Endothelial cell of umbilical vein (primary cell): Measurements from ENCODE around the gene SIPA1. TPM values are rescaled to one million over a fixed set of nuclear protein-coding genes. Genes with fewer than 3 reads are reported as not detected.

Experiments
- BruUV-seq: library from RNA; stranded (reverse); fragments of 400-500 nt; replicated peaks from 2 replicates; lab custom pipeline; 2021; lab: Mats Ljungman, UMichigan
- CTCF ChIA-PET: fragments of 300-600, 350-600 bp; sonication (Branson Sonifier 250); formaldehyde crosslinking; loops from one replicate; lab custom pipeline; 2021; ENCODE audit warnings: antibody characterized with exemption, inconsistent platforms; lab: Charles Lee
- POLR2A ChIA-PET: fragments of 300-600, 350-600 bp; sonication (Branson Sonifier 250); formaldehyde crosslinking; loops from one replicate; lab custom pipeline; 2021; ENCODE audit warnings: antibody characterized with exemption, inconsistent platforms; lab: Charles Lee
- DNase-seq: peaks from one replicate; pipeline ENCODE4 v3.0.0-alpha.2; 2011; ENCODE audit warnings: low read depth, low spot score
- FAIRE-seq: peaks from 2 replicates; lab custom pipeline; 2011; peaks lifted over from hg19 to GRCh38; lab: Jason Lieb, UNC
- H2AFZ ChIP-seq: 2 replicates; pipeline ENCODE4 v1.6.0; 2012; ENCODE audit warnings: low read depth, low read length, control low read depth, inconsistent platforms
- H3K27ac ChIP-seq: 2 replicates; pipeline ENCODE4 v1.5.1; 2011; ENCODE audit warnings: low read depth, mild to moderate bottlenecking, control low read depth, low read length, moderate library complexity; ENCODE audit not compliant: insufficient read depth
- H3K27me3 ChIP-seq, 2 experiments: 2 replicates each; pipeline versions ENCODE4 v1.6.0 to v1.6.1; 2011; ENCODE audit warnings: low read length in 2 of 2, mixed read lengths in 1 of 2; ENCODE audit not compliant: control insufficient read depth in 2 of 2, insufficient read depth in 2 of 2
- H3K36me3 ChIP-seq, 2 experiments: 2 replicates in 1 of 2; 3 replicates in 1 of 2; pipeline ENCODE4 v1.5.1; 2011; ENCODE audit warnings: low read length in 2 of 2, mild to moderate bottlenecking in 1 of 2, moderate library complexity in 1 of 2; ENCODE audit not compliant: control insufficient read depth in 2 of 2, insufficient read depth in 2 of 2; ENCODE audit errors: extremely low read depth in 1 of 2
- H3K4me1 ChIP-seq: 3 replicates; pipeline ENCODE4 v1.5.1; 2011; ENCODE audit warnings: mild to moderate bottlenecking, low read length; ENCODE audit not compliant: control insufficient read depth, insufficient read depth; ENCODE audit errors: extremely low read depth
- H3K4me2 ChIP-seq: 2 replicates; pipeline ENCODE4 v1.6.1; 2011; ENCODE audit warnings: low read length, control low read depth, mixed read lengths; ENCODE audit not compliant: insufficient read depth
- H3K4me3 ChIP-seq, 3 experiments: fragments of 200-600 bp in 1 of 3; sonication (generic), shearing (Covaris generic) in 1 of 3; replicated peaks in 1 of 3; 2 replicates each; pipeline ENCODE4 v1.5.1; 2011 to 2016; ENCODE audit warnings: control low read depth in 3 of 3, low read length in 3 of 3, mild to moderate bottlenecking in 2 of 3, inconsistent platforms in 1 of 3, low read depth in 1 of 3, moderate library complexity in 1 of 3; ENCODE audit not compliant: insufficient read depth in 1 of 3
- H3K79me2 ChIP-seq: 2 replicates; pipeline ENCODE4 v1.6.0; 2012; ENCODE audit warnings: low read length, inconsistent platforms; ENCODE audit not compliant: control insufficient read depth, insufficient read depth
- H3K9ac ChIP-seq: replicated peaks from 2 replicates; pipeline ENCODE3; 2011; ENCODE audit warnings: low read length, control low read depth; ENCODE audit not compliant: insufficient read depth; ENCODE audit errors: extremely low read depth
- H3K9me1 ChIP-seq: replicated peaks from 3 replicates; pipeline ENCODE4 v1.6.0; 2011; ENCODE audit warnings: mild to moderate bottlenecking, low read length; ENCODE audit not compliant: control insufficient read depth, insufficient read depth; ENCODE audit errors: extremely low read depth
- H3K9me3 ChIP-seq: replicated peaks from 2 replicates; pipeline ENCODE4 v1.5.1; 2012; ENCODE audit warnings: low read length, inconsistent platforms; ENCODE audit not compliant: control insufficient read depth, insufficient read depth
- H4K20me1 ChIP-seq: replicated peaks from 2 replicates; pipeline ENCODE3; 2011; ENCODE audit warnings: mild to moderate bottlenecking, low read length; ENCODE audit not compliant: control insufficient read depth, insufficient read depth; ENCODE audit errors: extremely low read depth
- CTCF ChIP-seq, 2 donors: IDR thresholded peaks; 1 replicate in 1 of 2; 2 replicates in 1 of 2; pipeline ENCODE4 v1.5.1; 2011; ENCODE audit warnings: low read length in 2 of 2, mild to moderate bottlenecking in 2 of 2, moderate library complexity in 2 of 2, control low read depth in 1 of 2, inconsistent platforms in 1 of 2, low read depth in 1 of 2; ENCODE audit not compliant: insufficient read depth in 1 of 2; ENCODE audit errors: extremely low read depth in 1 of 2
- EZH2 ChIP-seq: IDR thresholded peaks from 2 replicates; pipeline ENCODE4 v1.6.1; 2012; ENCODE audit warnings: borderline replicate concordance, low read depth, mild to moderate bottlenecking, moderate library complexity, low read length, inconsistent platforms; ENCODE audit not compliant: severe bottlenecking
- FOS ChIP-seq: IDR thresholded peaks from 2 replicates; pipeline ENCODE4 v1.6.1; 2011; ENCODE audit warnings: mild to moderate bottlenecking, low read length, moderate library complexity, borderline replicate concordance; ENCODE audit not compliant: insufficient read depth
- GATA2 ChIP-seq: IDR thresholded peaks from 2 replicates; pipeline ENCODE4 v1.7.0; 2011; ENCODE audit warnings: low read depth, mild to moderate bottlenecking, moderate library complexity, mixed read lengths, low read length; ENCODE audit not compliant: insufficient read length, insufficient read depth
- JUN ChIP-seq: IDR thresholded peaks from 2 replicates; pipeline ENCODE4 v1.6.1; 2011; ENCODE audit warnings: borderline replicate concordance, low read depth; ENCODE audit not compliant: insufficient read length, insufficient read depth
- MAX ChIP-seq: IDR thresholded peaks from 2 replicates; pipeline ENCODE4 v1.6.1; 2011; ENCODE audit not compliant: insufficient read depth, insufficient read length
- MYC ChIP-seq: IDR thresholded peaks from one replicate; pipeline ENCODE4 v1.6.1; 2011; ENCODE audit warnings: mild to moderate bottlenecking, low read depth, low read length
- POLR2A ChIP-seq: IDR thresholded peaks from 2 replicates; pipeline ENCODE4 v1.6.1; 2012; ENCODE audit warnings: low read depth, mild to moderate bottlenecking, control low read depth, low read length
- POLR2AphosphoS5 ChIP-seq: IDR thresholded peaks from 2 replicates; pipeline ENCODE4 v1.6.1; 2012; ENCODE audit warnings: low read depth, mild to moderate bottlenecking, control low read depth, low read length, moderate library complexity; ENCODE audit not compliant: insufficient read depth
- dilution Hi-C: fragments of 300-500 bp; cut with MboI; formaldehyde crosslinking; loops from one replicate; pipeline ENCODE4 v1.15.0; 2019; ENCODE audit warnings: low sequenced_read_pairs; ENCODE audit not compliant: extremely low pct_ligation_motif_present
- intact Hi-C: fragments of 100-400 bp; cut with micrococcal nuclease; formaldehyde crosslinking; loops from one replicate; pipeline ENCODE4 v1.10.0; 2022
- polyA plus RNA-seq, 4 experiments: library from polyadenylated mRNA; depleted of rRNA in 3 of 4; stranded (reverse) in 3 of 4; unstranded in 1 of 4; fragments of >200 nt; gene quantifications; 2 replicates each; pipeline versions ENCODE4 v1.2.1 to v1.2.3, GENCODE V29; 2011 to 2012; ENCODE audit warnings: missing spikeins in 1 of 4
- total RNA-seq: library from RNA; stranded (reverse); gene quantifications from 2 replicates; pipeline ENCODE4 v1.2.3, GENCODE V29; 2021

SIPA1 gene
- total and polyA plus RNA-seq, 2 donors (not counting 3 experiments of a cell fraction or from before 2014, with no cell fraction given), result 67.5 to 119 TPM

GRCh38 chr11:65650547-65651338, 12.8 kb downstream of the SIPA1 start:
- Histone ChIP-seq H2AFZ (no peak overlapping the region), H3K9me3 (no peaks in the 10 kb centered on the region), H3K9me1 (no peaks in the 10 kb centered on the region), H3K27ac (no peak overlapping the region), H3K4me1 (peaks cover 23% of the 10 kb centered on the region), H3K9ac (no peak overlapping the region), H3K4me2 (no peak overlapping the region), H3K27me3 (no peaks in the 10 kb centered on the region), H3K4me3 (no peak overlapping the region), H4K20me1 (no peaks in the 10 kb centered on the region), H3K36me3 (peaks cover 0 to 40% of the 10 kb centered on the region in 2 experiments), H3K79me2 (no peaks in the 10 kb centered on the region)
- intact Hi-C loops, result no loop called here
- ChIA-PET CTCF (interaction anchor here (0.5 to 8.0 kb wide), 2 partner anchors 12 to 167 kb away, joined by 3 to 44 read pairs; partner anchors contain the start of gene SIPA1), POLR2A (interaction anchor here (1.2 to 3.9 kb wide), 3 partner anchors 12 to 13 kb away, joined by 4 to 19 read pairs (median 4); partner anchors contain the start of genes RELA and SIPA1)
- no TSS peak for BruUV-seq
- no peak for TF ChIP-seq POLR2AphosphoS5
- TF ChIP-seq GATA2, result no peak
- no peak for TF ChIP-seq POLR2A
- no peak for TF ChIP-seq FOS
- DNase-seq (no peak), FAIRE-seq (no peak)
- dilution Hi-C loops, result no loop called here

GRCh38 chr11:65651339-65651588, 13.4 kb downstream of the SIPA1 start:
- no peaks in the 10 kb centered on the region for H4K20me1 ChIP-seq
- no peak overlapping the region for H3K4me2 ChIP-seq
- ChIA-PET POLR2A (interaction anchor here (1.5 to 3.9 kb wide), 2 partner anchors 11 to 13 kb away, joined by 9 to 19 read pairs; partner anchors contain the start of genes RELA and SIPA1), CTCF (interaction anchor here (0.7 to 8.0 kb wide), 2 partner anchors 13 to 26 kb away, joined by 3 to 44 read pairs; partner anchors contain the start of gene SIPA1)
- no peak for DNase-seq
- H3K9me3 ChIP-seq, result no peaks in the 10 kb centered on the region
- FAIRE-seq, result no peak
- intact Hi-C loops (no loop called here), dilution Hi-C loops (no loop called here)
- no peak overlapping the region for H2AFZ ChIP-seq
- no peak overlapping the region for H3K9ac ChIP-seq
- no peak overlapping the region for H3K4me3 ChIP-seq
- no TSS peak for BruUV-seq
- H3K27me3 ChIP-seq, result no peaks in the 10 kb centered on the region
- H3K79me2 ChIP-seq, result no peaks in the 10 kb centered on the region
- H3K27ac ChIP-seq, result peak overlapping the region; percentile 95
- H3K9me1 ChIP-seq, result no peaks in the 10 kb centered on the region
- peaks cover 23% of the 10 kb centered on the region for H3K4me1 ChIP-seq
- no peak for TF ChIP-seq MAX
- TF ChIP-seq POLR2AphosphoS5, result no peak
- TF ChIP-seq POLR2A, result no peak
- TF ChIP-seq GATA2, result no peak
- TF ChIP-seq EZH2, result no peak
- TF ChIP-seq CTCF (IDR thresholded peaks at IDR 0.05; ENCODE audit: extremely low read depth in 1 of 2, insufficient read depth in 1 of 2, low read depth in 1 of 2, low read length in 2 of 2), result no peak
- no peak for TF ChIP-seq FOS
- TF ChIP-seq JUN, result no peak
- no peak for TF ChIP-seq MYC
- peaks cover 0 to 40% of the 10 kb centered on the region in 2 experiments for H3K36me3 ChIP-seq
